ENCODE results near the gene TGFBI.

Gene TGFBI

GRCh38 chr5:136066661-136067271, 38.0 kb downstream of the TGFBI start:
- DNase-seq, result no peak

GRCh38 chr5:136067422-136067821, 38.6 kb downstream of the TGFBI start:
- DNase-seq, result no peak

- no peak for DNase-seq
Measured at GRCh38 chr5:136070486-136071285, 41.9 kb downstream of the TGFBI start.

- no peak for DNase-seq
Measured at GRCh38 chr5:136073714-136074529, 45.1 kb downstream of the TGFBI start.

GRCh38 chr5:136075466-136075891, 46.7 kb downstream of the TGFBI start:
- no peak for DNase-seq

- no peak for DNase-seq
Measured at GRCh38 chr5:136076067-136076466, 47.3 kb downstream of the TGFBI start.

GRCh38 chr5:136076881-136077445, 48.2 kb downstream of the TGFBI start:
- DNase-seq, result no peak

- DNase-seq, result no peak
Measured at GRCh38 chr5:136079195-136079985, 50.6 kb downstream of the TGFBI start.

- DNase-seq, result no peak
Measured at GRCh38 chr5:136080113-136080482, 51.3 kb downstream of the TGFBI start.

GRCh38 chr5:136080483-136081216, 51.9 kb downstream of the TGFBI start:
- DNase-seq, result peak; percentile 51

GRCh38 chr5:136081217-136081591, 52.4 kb downstream of the TGFBI start:
- no peak for DNase-seq

- peak; percentile 37 for DNase-seq
Measured at GRCh38 chr5:136082390-136083193, 53.8 kb downstream of the TGFBI start.

GRCh38 chr5:136084698-136085097, 55.9 kb downstream of the TGFBI start:
- DNase-seq, result no peak

- DNase-seq, result no peak
Measured at GRCh38 chr5:136086783-136087566, 58.2 kb downstream of the TGFBI start.

- DNase-seq, result no peak
Measured at GRCh38 chr5:136087961-136088871, 59.4 kb downstream of the TGFBI start.

- no peak for DNase-seq
Measured at GRCh38 chr5:136089791-136090190, 61.0 kb downstream of the TGFBI start.

- no peak for DNase-seq
Measured at GRCh38 chr5:136090319-136090718, 61.5 kb downstream of the TGFBI start.

GRCh38 chr5:136094189-136094912, 65.6 kb downstream of the TGFBI start:
- DNase-seq, result no peak
